GM10266 (cell line): Measurements from ENCODE around the gene OR10H1.
"Not testable (repeated sequence)": the region's sequence is repeated elsewhere in the genome, so short reads cannot be mapped to it uniquely, and the experiment has no call there.

Experiments
- DNase-seq: peaks from one replicate; pipeline ENCODE4 v3.0.0; 2012; ENCODE audit errors: extremely low spot score
- CTCF ChIP-seq: IDR thresholded peaks from 2 replicates; pipeline ENCODE4 v1.5.1; 2012; ENCODE audit warnings: mild to moderate bottlenecking, low read depth; ENCODE audit not compliant: control insufficient read depth, insufficient read depth; ENCODE audit errors: missing control alignments

OR10H1 gene

GRCh38 chr19:15788594-15789270 lies 26.7 kb downstream of the OR10H1 start:
- no peak for TF ChIP-seq CTCF
- DNase-seq = no peak

- TF ChIP-seq CTCF = no peak
- DNase-seq = no peak
These were observed 27.8 kb downstream of the OR10H1 start, which contains the start of gene OR10H5 for GRCh38 chr19:15787611-15788155. Gene OR10H5 (plus strand): TSS chr19:15787661. CDS start chr19:15794049, 6,388 bp downstream.

GRCh38 chr19:15782896-15783295 lies 32.6 kb downstream of the OR10H1 start:
- not testable (repeated sequence) for DNase-seq

GRCh38 chr19:15782211-15782610 lies 33.3 kb downstream of the OR10H1 start:
- no peak for DNase-seq
- no peak for TF ChIP-seq CTCF

GRCh38 chr19:15781661-15782060 lies 33.8 kb downstream of the OR10H1 start:
- no peak for TF ChIP-seq CTCF
- no peak for DNase-seq

GRCh38 chr19:15780610-15781418 lies 34.6 kb downstream of the OR10H1 start:
- no peak for TF ChIP-seq CTCF
- no peak for DNase-seq

GRCh38 chr19:15779756-15780476 lies 35.5 kb downstream of the OR10H1 start:
- no peak for TF ChIP-seq CTCF
- no peak for DNase-seq
